OCI-LY1 (cell line): ENCODE results near the gene IQCK.

Source experiments
- H2AFZ ChIP-seq: fragments of 200-600 bp; sonication (generic), shearing (Covaris generic); 2 replicates; pipeline ENCODE4 v1.6.0; 2014; ENCODE audit warnings: antibody characterized with exemption, mild to moderate bottlenecking, low read length
- H3F3A ChIP-seq: fragments of 200-600 bp; sonication (generic), shearing (Covaris generic); 2 replicates; pipeline ENCODE4 v1.6.0; 2014; ENCODE audit warnings: mild to moderate bottlenecking, antibody characterized with exemption, low read length, moderate library complexity; ENCODE audit not compliant: insufficient read depth
- H3K27ac ChIP-seq: fragments of 200-600 bp; sonication (generic); 2 replicates; pipeline ENCODE4 v1.5.1; 2014; ENCODE audit warnings: low read length, mixed run types, mild to moderate bottlenecking, low read depth; ENCODE audit not compliant: poor library complexity, severe bottlenecking
- H3K27me3 ChIP-seq: fragments of 200-600 bp; sonication (generic); 2 replicates; pipeline ENCODE4 v1.6.0; 2014; ENCODE audit warnings: antibody characterized with exemption, mild to moderate bottlenecking, low read length, moderate library complexity; ENCODE audit not compliant: insufficient read depth
- H3K36me3 ChIP-seq: fragments of 200-600 bp; sonication (generic); 2 replicates; pipeline ENCODE4 v1.6.1; 2014; ENCODE audit warnings: mild to moderate bottlenecking, antibody characterized with exemption, low read length, moderate library complexity, mixed read lengths; ENCODE audit not compliant: insufficient read depth
- H3K4me1 ChIP-seq: fragments of 200-600 bp; sonication (generic); 2 replicates; pipeline ENCODE4 v1.5.1; 2014; ENCODE audit warnings: mild to moderate bottlenecking, low read length, moderate library complexity; ENCODE audit not compliant: insufficient read depth, severe bottlenecking
- H3K4me2 ChIP-seq: fragments of 200-600 bp; sonication (generic), shearing (Covaris generic); 2 replicates; pipeline ENCODE4 v1.6.1; 2014; ENCODE audit warnings: low read length
- H3K4me3 ChIP-seq: fragments of 200-600 bp; sonication (generic); 2 replicates; pipeline ENCODE4 v1.5.1; 2014; ENCODE audit warnings: low read length, low read depth, mild to moderate bottlenecking, mixed read lengths; ENCODE audit not compliant: poor library complexity, severe bottlenecking
- H3K79me2 ChIP-seq: fragments of 200-600 bp; shearing (Covaris generic); 2 replicates; pipeline ENCODE4 v1.6.1; 2016; ENCODE audit warnings: mixed run types, low read length, mixed read lengths; ENCODE audit not compliant: insufficient read depth
- H3K9ac ChIP-seq: fragments of 200-600 bp; sonication (generic), shearing (Covaris generic); 2 replicates; pipeline ENCODE4 v1.6.1; 2014; ENCODE audit warnings: mild to moderate bottlenecking, low read length, mixed read lengths
- H3K9me2 ChIP-seq: fragments of 200-600 bp; sonication (generic), shearing (Covaris generic); 2 replicates; pipeline ENCODE4 v1.6.1; 2014; ENCODE audit warnings: low read depth, mild to moderate bottlenecking, low read length, mixed read lengths
- H3K9me3 ChIP-seq: fragments of 200-600 bp; shearing (Covaris generic); 2 replicates; pipeline ENCODE4 v1.6.1; 2014; ENCODE audit warnings: low read length, mixed read lengths
- H4K20me1 ChIP-seq: fragments of 200-600 bp; sonication (generic), shearing (Covaris generic); 2 replicates; pipeline ENCODE4 v1.6.0; 2016; ENCODE audit warnings: mild to moderate bottlenecking, low read length; ENCODE audit not compliant: insufficient read depth
- CTCF ChIP-seq: fragments of 200-600 bp; sonication (generic), shearing (Covaris generic); IDR thresholded peaks from 2 replicates; pipeline ENCODE4 v1.5.1; 2017; ENCODE audit warnings: mild to moderate bottlenecking, antibody characterized with exemption, low read length, moderate library complexity, mixed read lengths
- EZH2 ChIP-seq: fragments of 200-600 bp; sonication (generic), shearing (Covaris generic); IDR thresholded peaks from 2 replicates; pipeline ENCODE4 v1.8.0; 2017; ENCODE audit warnings: borderline replicate concordance, mixed run types, mild to moderate bottlenecking, antibody characterized with exemption, low read length, moderate library complexity, mixed read lengths

Gene IQCK

GRCh38 chr16:19831678-19832077 is 113.6 kb downstream of the IQCK start:
- no peaks in the 10 kb centered on the region for H3K27me3 ChIP-seq
- H3K36me3 ChIP-seq, result no peaks in the 10 kb centered on the region
- no peaks in the 10 kb centered on the region for H3K9me2 ChIP-seq
- TF ChIP-seq EZH2 (no peak), CTCF (no peak)
- no peaks in the 10 kb centered on the region for H4K20me1 ChIP-seq
- H3K9me3 ChIP-seq, result no peaks in the 10 kb centered on the region
- no peak overlapping the region for H3K4me3 ChIP-seq
- no peak overlapping the region for H3K4me2 ChIP-seq
- no peak overlapping the region for H2AFZ ChIP-seq
- H3K79me2 ChIP-seq, result no peaks in the 10 kb centered on the region
- H3K9ac ChIP-seq, result no peak overlapping the region
- H3F3A ChIP-seq, result no peaks in the 10 kb centered on the region
- no peaks in the 10 kb centered on the region for H3K4me1 ChIP-seq
- H3K27ac ChIP-seq, result no peak overlapping the region

GRCh38 chr16:19833176-19833575 is 115.1 kb downstream of the IQCK start:
- Histone ChIP-seq H3K9me3 (no peaks in the 10 kb centered on the region), H3K9me2 (no peaks in the 10 kb centered on the region), H3K27ac (no peak overlapping the region), H3K4me1 (no peaks in the 10 kb centered on the region), H2AFZ (no peak overlapping the region), H3K4me2 (no peak overlapping the region), H3K27me3 (no peaks in the 10 kb centered on the region), H4K20me1 (no peaks in the 10 kb centered on the region), H3K4me3 (no peak overlapping the region), H3K36me3 (no peaks in the 10 kb centered on the region), H3F3A (no peaks in the 10 kb centered on the region), H3K79me2 (no peaks in the 10 kb centered on the region), H3K9ac (no peak overlapping the region)
- no peak for TF ChIP-seq EZH2
- no peak for TF ChIP-seq CTCF

- Histone ChIP-seq H3K4me1 (no peaks in the 10 kb centered on the region), H3K4me3 (no peak overlapping the region), H3K9me3 (no peaks in the 10 kb centered on the region), H4K20me1 (no peaks in the 10 kb centered on the region), H2AFZ (no peak overlapping the region), H3F3A (no peaks in the 10 kb centered on the region), H3K79me2 (no peaks in the 10 kb centered on the region), H3K9ac (no peak overlapping the region), H3K27me3 (no peaks in the 10 kb centered on the region), H3K4me2 (no peak overlapping the region), H3K27ac (no peak overlapping the region), H3K36me3 (no peaks in the 10 kb centered on the region), H3K9me2 (no peaks in the 10 kb centered on the region)
- TF ChIP-seq CTCF, result no peak
Observed at GRCh38 chr16:19833581-19833980, 115.5 kb downstream of the IQCK start.
